Esophagus squamous epithelium (tissue), 5 donors: Measurements from ENCODE around the gene EYS. TPM values are rescaled to one million over a fixed set of nuclear protein-coding genes. Genes with fewer than 3 reads are reported as not detected.

Experiments used
- DNase-seq: peaks from one replicate; lab custom pipeline; 2025; lab: John Stamatoyannopoulos, UW
- H3K27ac ChIP-seq, 4 donors: fragments of 200-600 bp; sonication (generic); one replicate each; pipeline ENCODE4 v1.5.1; 2016 to 2019; ENCODE audit warnings: mild to moderate bottlenecking in 1 of 4
- H3K27me3 ChIP-seq, 4 donors: fragments of 200-600 bp; sonication (generic); 1 replicate in 3 of 4; 2 replicates in 1 of 4; pipeline versions ENCODE4 v1.5.1 to v1.6.0; 2017 to 2021; ENCODE audit warnings: antibody characterized with exemption in 1 of 4
- H3K36me3 ChIP-seq, 3 donors: fragments of 200-600 bp; sonication (generic); one replicate each; pipeline ENCODE4 v1.5.1; 2016 to 2019
- H3K4me1 ChIP-seq, 3 donors: fragments of 200-600 bp; sonication (generic); one replicate each; pipeline ENCODE4 v1.5.1; 2017 to 2019
- H3K4me3 ChIP-seq, 4 donors: fragments of 200-600 bp; sonication (generic); 1 replicate in 3 of 4; 2 replicates in 1 of 4; pipeline ENCODE4 v1.5.1; 2016 to 2019; ENCODE audit warnings: mild to moderate bottlenecking in 2 of 4, moderate library complexity in 1 of 4
- H3K9me3 ChIP-seq, 3 donors: fragments of 200-600 bp; sonication (generic); one replicate each; pipeline ENCODE4 v1.5.1; 2016 to 2019
- POLR2A ChIP-seq, 4 donors: fragments of 450-650 bp; IDR thresholded peaks; one replicate each; pipeline ENCODE4 v1.6.1; 2017; ENCODE audit warnings: antibody characterized with exemption in 4 of 4, mild to moderate bottlenecking in 4 of 4, moderate library complexity in 3 of 4
- whole genome bisulfite sequencing, 2 donors: methylation state at CpG; one replicate each; pipeline ENCODE4 v1.1.5; 2018; 5-methylcytosine and 5-hydroxymethylcytosine counted together
- intact Hi-C: fragments of 100-400 bp; cut with DNase I; formaldehyde crosslinking; loops from one replicate; pipeline ENCODE4 v1.15.0; 2022
- total RNA-seq, 4 donors: library from RNA; depleted of rRNA; stranded (reverse); fragments of >200 nt; gene quantifications; one replicate each; pipeline ENCODE4 v1.1.0, GENCODE V29; 2016
- TF ChIP-seq, protein P1 (sequence below), 6 experiments: fragments of 450-650 bp in 4 of 6; fragments of 200-600 bp in 2 of 6; sonication (generic) in 2 of 6; IDR thresholded peaks; one replicate each; pipeline ENCODE4 v1.5.1; 2016 to 2019; ENCODE audit warnings: antibody characterized with exemption in 6 of 6, mild to moderate bottlenecking in 4 of 6, moderate library complexity in 4 of 6
- donor health status: DM: yes; HTN: yes; CAD: no.

Gene EYS
- total RNA-seq, 4 donors from 2014 or later: 0.87 TPM; not detected in 3

- Histone ChIP-seq H3K4me3 (no peak overlapping the region), H3K9me3 (no peaks in the 10 kb centered on the region), H3K27me3 (no peaks in the 10 kb centered on the region), H3K27ac (no peak overlapping the region), H3K36me3 (no peaks in the 10 kb centered on the region), H3K4me1 (no peaks in the 10 kb centered on the region)
- WGBS, 2 donors: 30 to 49% methylated on average over 3 of the region's 3 CpGs
- intact Hi-C loops: no loop called here
- TF ChIP-seq, protein P1, sequence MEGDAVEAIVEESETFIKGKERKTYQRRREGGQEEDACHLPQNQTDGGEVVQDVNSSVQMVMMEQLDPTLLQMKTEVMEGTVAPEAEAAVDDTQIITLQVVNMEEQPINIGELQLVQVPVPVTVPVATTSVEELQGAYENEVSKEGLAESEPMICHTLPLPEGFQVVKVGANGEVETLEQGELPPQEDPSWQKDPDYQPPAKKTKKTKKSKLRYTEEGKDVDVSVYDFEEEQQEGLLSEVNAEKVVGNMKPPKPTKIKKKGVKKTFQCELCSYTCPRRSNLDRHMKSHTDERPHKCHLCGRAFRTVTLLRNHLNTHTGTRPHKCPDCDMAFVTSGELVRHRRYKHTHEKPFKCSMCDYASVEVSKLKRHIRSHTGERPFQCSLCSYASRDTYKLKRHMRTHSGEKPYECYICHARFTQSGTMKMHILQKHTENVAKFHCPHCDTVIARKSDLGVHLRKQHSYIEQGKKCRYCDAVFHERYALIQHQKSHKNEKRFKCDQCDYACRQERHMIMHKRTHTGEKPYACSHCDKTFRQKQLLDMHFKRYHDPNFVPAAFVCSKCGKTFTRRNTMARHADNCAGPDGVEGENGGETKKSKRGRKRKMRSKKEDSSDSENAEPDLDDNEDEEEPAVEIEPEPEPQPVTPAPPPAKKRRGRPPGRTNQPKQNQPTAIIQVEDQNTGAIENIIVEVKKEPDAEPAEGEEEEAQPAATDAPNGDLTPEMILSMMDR (IDR thresholded peaks at IDR 0.05): no peak
- no peak for TF ChIP-seq POLR2A (IDR thresholded peaks at IDR 0.05)
- no peak for DNase-seq
Measured at GRCh38 chr6:63947792-63948529, 1759.1 kb downstream of the EYS start.

- TF ChIP-seq, protein P1 (IDR thresholded peaks at IDR 0.05): no peak
- no peak for TF ChIP-seq POLR2A (IDR thresholded peaks at IDR 0.05)
- intact Hi-C loops: no loop called here
- Histone ChIP-seq H3K4me1 (no peaks in the 10 kb centered on the region), H3K27me3 (no peaks in the 10 kb centered on the region), H3K9me3 (no peaks in the 10 kb centered on the region), H3K36me3 (no peaks in the 10 kb centered on the region), H3K4me3 (no peak overlapping the region), H3K27ac (no peak overlapping the region)
- no peak for DNase-seq
- 48 to 56% methylated on average over 2 of the region's 2 CpGs for WGBS, 2 donors
Measured at GRCh38 chr6:63945987-63946386, 1761.0 kb downstream of the EYS start.

GRCh38 chr6:63943826-63944225, 1763.2 kb downstream of the EYS start:
- no peak overlapping the region for H3K27ac ChIP-seq
- no peak for TF ChIP-seq POLR2A (IDR thresholded peaks at IDR 0.05)
- TF ChIP-seq, protein P1 (IDR thresholded peaks at IDR 0.05): no peak
- intact Hi-C loops: no loop called here

DNA sequence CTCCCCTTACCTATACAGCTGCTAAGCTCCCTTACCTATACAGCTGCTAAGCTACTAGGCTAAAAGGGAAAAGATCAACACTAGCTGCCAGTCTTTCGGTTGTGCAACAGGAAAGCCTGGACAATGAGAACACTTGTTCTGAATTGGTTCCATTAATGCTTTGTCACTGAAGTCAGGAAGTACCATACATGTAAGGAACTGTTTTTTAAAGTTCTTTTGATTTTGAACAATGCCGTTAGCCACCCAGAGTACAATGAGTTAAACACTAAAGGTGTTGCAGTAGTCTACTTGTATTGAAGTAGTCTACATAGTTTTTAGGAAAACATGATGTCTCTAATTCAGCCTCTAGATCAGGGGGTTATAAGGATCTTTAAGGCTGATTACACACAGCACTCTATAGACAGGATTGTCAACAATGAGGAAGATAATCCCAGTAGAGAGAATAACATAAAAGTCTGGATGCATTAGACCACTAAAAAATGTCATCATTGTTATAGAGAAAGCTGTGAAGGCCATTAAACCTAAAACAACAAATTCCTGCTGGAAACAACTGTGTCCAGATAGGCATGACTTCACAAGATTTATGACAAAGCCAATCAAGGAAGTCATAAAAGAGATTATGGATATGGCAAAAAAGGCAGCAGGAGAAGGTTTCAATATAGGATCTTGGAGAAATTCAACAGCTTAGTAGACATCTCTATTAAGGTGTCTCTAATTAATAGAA, 1765.1 kb downstream of the EYS start:
- H3K27me3 ChIP-seq: no peaks in the 10 kb centered on the region
- intact Hi-C loops: no loop called here
- H3K4me1 ChIP-seq: no peaks in the 10 kb centered on the region
- DNase-seq: no peak
- 31 to 35% methylated on average over 2 of the region's 2 CpGs for WGBS, 2 donors
- H3K27ac ChIP-seq: no peak overlapping the region
- no peak overlapping the region for H3K4me3 ChIP-seq
- H3K9me3 ChIP-seq: no peaks in the 10 kb centered on the region
- no peaks in the 10 kb centered on the region for H3K36me3 ChIP-seq
- TF ChIP-seq, protein P1 (IDR thresholded peaks at IDR 0.05): no peak

More at GRCh38 chr6:63943826-63944225, 1763.2 kb downstream of the EYS start:
- Histone ChIP-seq H3K27me3 (no peaks in the 10 kb centered on the region), H3K4me3 (no peak overlapping the region), H3K4me1 (no peaks in the 10 kb centered on the region), H3K36me3 (no peaks in the 10 kb centered on the region), H3K9me3 (no peaks in the 10 kb centered on the region)
- 85 to 90% methylated on average over 1 of the region's 1 CpG for WGBS, 2 donors
- DNase-seq: no peak

- no peaks in the 10 kb centered on the region for H3K27me3 ChIP-seq
- intact Hi-C loops: no loop called here
- WGBS, 2 donors: 86 to 88% methylated on average over 1 of the region's 1 CpG
Measured at GRCh38 chr6:63940056-63940455, 1767.0 kb downstream of the EYS start.

More at GRCh38 chr6:63940056-63940455, 1767.0 kb downstream of the EYS start:
- DNase-seq: no peak
- no peaks in the 10 kb centered on the region for H3K36me3 ChIP-seq
- TF ChIP-seq, protein P1 (IDR thresholded peaks at IDR 0.05): no peak
- no peak for TF ChIP-seq POLR2A (IDR thresholded peaks at IDR 0.05)
- H3K4me3 ChIP-seq: no peak overlapping the region
- no peaks in the 10 kb centered on the region for H3K9me3 ChIP-seq
- no peak overlapping the region for H3K27ac ChIP-seq
- H3K4me1 ChIP-seq: no peaks in the 10 kb centered on the region
